Measurements from ENCODE around the gene CA10.

The CA10 gene

GRCh38 chr17:51992864-51993416 is 165.6 kb downstream of the CA10 start:
- no peaks in the 10 kb centered on the region for H3K9me2 ChIP-seq (ENCODE audit: low read depth, low read length)
- no peaks in the 10 kb centered on the region for H3K4me1 ChIP-seq (ENCODE audit: insufficient read depth, low read length, severe bottlenecking)

GRCh38 chr17:51971121-51971520 is 187.4 kb downstream of the CA10 start:
- H3K79me2 ChIP-seq (ENCODE audit: insufficient read depth, low read length), result no peaks in the 10 kb centered on the region
- H3K4me2 ChIP-seq (ENCODE audit: low read length), result no peak overlapping the region
- H3K36me3 ChIP-seq (ENCODE audit: insufficient read depth, low read length), result no peaks in the 10 kb centered on the region
- no peaks in the 10 kb centered on the region for H4K20me1 ChIP-seq (ENCODE audit: insufficient read depth, low read length)
- no peak overlapping the region for H2AFZ ChIP-seq (ENCODE audit: low read length)
- H3K9me3 ChIP-seq (ENCODE audit: low read length), result no peaks in the 10 kb centered on the region
- TF ChIP-seq EZH2 (IDR thresholded peaks at IDR 0.05; ENCODE audit: borderline replicate concordance, low read length) (no peak), CTCF (IDR thresholded peaks at IDR 0.05; ENCODE audit: low read length) (no peak)
- no peak overlapping the region for H3K9ac ChIP-seq (ENCODE audit: low read length)
- H3K4me1 ChIP-seq (ENCODE audit: insufficient read depth, low read length, severe bottlenecking), result no peaks in the 10 kb centered on the region
- H3F3A ChIP-seq (ENCODE audit: insufficient read depth, low read length), result no peaks in the 10 kb centered on the region
- H3K27me3 ChIP-seq (ENCODE audit: insufficient read depth, low read length), result no peaks in the 10 kb centered on the region
- no peaks in the 10 kb centered on the region for H3K9me2 ChIP-seq (ENCODE audit: low read depth, low read length)
- H3K27ac ChIP-seq (ENCODE audit: low read depth, low read length, poor library complexity, severe bottlenecking), result no peak overlapping the region
- no peak overlapping the region for H3K4me3 ChIP-seq (ENCODE audit: low read depth, low read length, poor library complexity, severe bottlenecking)

More at GRCh38 chr17:51992864-51993416, 165.6 kb downstream of the CA10 start:
- Histone ChIP-seq H4K20me1 (ENCODE audit: insufficient read depth, low read length) (no peaks in the 10 kb centered on the region), H3K27ac (ENCODE audit: low read depth, low read length, poor library complexity, severe bottlenecking) (no peak overlapping the region), H2AFZ (ENCODE audit: low read length) (no peak overlapping the region), H3K9me3 (ENCODE audit: low read length) (no peaks in the 10 kb centered on the region), H3K27me3 (ENCODE audit: insufficient read depth, low read length) (no peaks in the 10 kb centered on the region), H3K9ac (ENCODE audit: low read length) (no peak overlapping the region), H3K4me2 (ENCODE audit: low read length) (no peak overlapping the region), H3F3A (ENCODE audit: insufficient read depth, low read length) (no peaks in the 10 kb centered on the region), H3K36me3 (ENCODE audit: insufficient read depth, low read length) (no peaks in the 10 kb centered on the region), H3K4me3 (ENCODE audit: low read depth, low read length, poor library complexity, severe bottlenecking) (no peak overlapping the region), H3K79me2 (ENCODE audit: insufficient read depth, low read length) (no peaks in the 10 kb centered on the region)
- TF ChIP-seq CTCF (IDR thresholded peaks at IDR 0.05; ENCODE audit: low read length), result no peak
- TF ChIP-seq EZH2 (IDR thresholded peaks at IDR 0.05; ENCODE audit: borderline replicate concordance, low read length), result no peak

GRCh38 chr17:51961689-51962088 is 196.8 kb downstream of the CA10 start:
- Histone ChIP-seq H4K20me1 (ENCODE audit: insufficient read depth, low read length) (no peaks in the 10 kb centered on the region), H3K4me3 (ENCODE audit: low read depth, low read length, poor library complexity, severe bottlenecking) (no peak overlapping the region), H3K4me2 (ENCODE audit: low read length) (no peak overlapping the region), H3K79me2 (ENCODE audit: insufficient read depth, low read length) (no peaks in the 10 kb centered on the region), H3K27me3 (ENCODE audit: insufficient read depth, low read length) (no peaks in the 10 kb centered on the region), H3K4me1 (ENCODE audit: insufficient read depth, low read length, severe bottlenecking) (no peaks in the 10 kb centered on the region), H2AFZ (ENCODE audit: low read length) (no peak overlapping the region), H3K9me3 (ENCODE audit: low read length) (no peaks in the 10 kb centered on the region), H3K9ac (ENCODE audit: low read length) (no peak overlapping the region), H3F3A (ENCODE audit: insufficient read depth, low read length) (no peaks in the 10 kb centered on the region), H3K27ac (ENCODE audit: low read depth, low read length, poor library complexity, severe bottlenecking) (no peak overlapping the region), H3K9me2 (ENCODE audit: low read depth, low read length) (no peaks in the 10 kb centered on the region), H3K36me3 (ENCODE audit: insufficient read depth, low read length) (no peaks in the 10 kb centered on the region)
- no peak for TF ChIP-seq CTCF (IDR thresholded peaks at IDR 0.05; ENCODE audit: low read length)
- TF ChIP-seq EZH2 (IDR thresholded peaks at IDR 0.05; ENCODE audit: borderline replicate concordance, low read length), result no peak
